ENCODE data around the gene RIC8A.

DNA sequence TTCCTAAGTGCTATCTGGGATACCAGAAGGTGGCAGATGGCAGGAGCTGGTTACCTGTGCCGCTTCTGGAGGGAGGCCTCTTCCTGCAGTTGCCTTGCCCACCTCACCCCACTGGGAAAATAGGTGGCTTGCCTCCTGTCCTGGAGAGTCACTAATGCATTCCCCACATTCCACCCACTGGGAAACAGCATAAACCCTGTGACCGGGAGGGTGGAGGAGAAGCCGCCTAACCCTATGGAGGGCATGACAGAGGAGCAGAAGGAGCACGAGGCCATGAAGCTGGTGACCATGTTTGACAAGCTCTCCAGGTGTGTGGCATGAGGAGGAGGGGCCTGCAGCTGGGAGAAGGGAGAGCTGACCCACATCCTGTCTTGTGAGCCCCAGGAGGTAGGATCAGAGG, 5.6 kb downstream of the RIC8A start:
- TF ChIP-seq, protein P1, sequence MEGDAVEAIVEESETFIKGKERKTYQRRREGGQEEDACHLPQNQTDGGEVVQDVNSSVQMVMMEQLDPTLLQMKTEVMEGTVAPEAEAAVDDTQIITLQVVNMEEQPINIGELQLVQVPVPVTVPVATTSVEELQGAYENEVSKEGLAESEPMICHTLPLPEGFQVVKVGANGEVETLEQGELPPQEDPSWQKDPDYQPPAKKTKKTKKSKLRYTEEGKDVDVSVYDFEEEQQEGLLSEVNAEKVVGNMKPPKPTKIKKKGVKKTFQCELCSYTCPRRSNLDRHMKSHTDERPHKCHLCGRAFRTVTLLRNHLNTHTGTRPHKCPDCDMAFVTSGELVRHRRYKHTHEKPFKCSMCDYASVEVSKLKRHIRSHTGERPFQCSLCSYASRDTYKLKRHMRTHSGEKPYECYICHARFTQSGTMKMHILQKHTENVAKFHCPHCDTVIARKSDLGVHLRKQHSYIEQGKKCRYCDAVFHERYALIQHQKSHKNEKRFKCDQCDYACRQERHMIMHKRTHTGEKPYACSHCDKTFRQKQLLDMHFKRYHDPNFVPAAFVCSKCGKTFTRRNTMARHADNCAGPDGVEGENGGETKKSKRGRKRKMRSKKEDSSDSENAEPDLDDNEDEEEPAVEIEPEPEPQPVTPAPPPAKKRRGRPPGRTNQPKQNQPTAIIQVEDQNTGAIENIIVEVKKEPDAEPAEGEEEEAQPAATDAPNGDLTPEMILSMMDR (IDR thresholded peaks at IDR 0.05), result no peak
- TF ChIP-seq POLR2A (IDR thresholded peaks at IDR 0.05; ENCODE audit: low read depth), result no peak
- no peak for TF ChIP-seq EP300 (IDR thresholded peaks at IDR 0.05)
